HEK293 (cell line): ENCODE data around the gene BLOC1S6.

Experiments used
- CTCF ChIA-PET: fragments of 350-600 bp; formaldehyde crosslinking; extraction: SDS; loops from one replicate; lab custom pipeline; 2021; ENCODE audit warnings: antibody characterized with exemption; lab: Yijun Ruan, JAX
- POLR2A ChIA-PET: fragments of 300-600 bp; formaldehyde crosslinking; extraction: SDS; loops from one replicate; lab custom pipeline; 2020; ENCODE audit warnings: antibody characterized with exemption, inconsistent platforms; lab: Yijun Ruan, JAX
- H3K27ac ChIP-seq: fragments of 200-500 bp; sonication (Bioruptor generic); 2 replicates; pipeline ENCODE4 v1.5.1; 2014; ENCODE audit warnings: low read depth, low read length, control low read depth, inconsistent platforms; ENCODE audit errors: extremely low read depth
- H3K36me3 ChIP-seq, 2 experiments: fragments of 200-500 bp in 1 of 2; sonication (Bioruptor generic) in 1 of 2; 1 replicate in 1 of 2; 2 replicates in 1 of 2; pipeline ENCODE4 v1.5.1; 2014 to 2017; ENCODE audit warnings: inconsistent platforms in 2 of 2, low read length in 2 of 2; ENCODE audit not compliant: control insufficient read depth in 2 of 2, insufficient read depth in 1 of 2
- H3K4me1 ChIP-seq: fragments of 200-500 bp; sonication (Bioruptor generic); 2 replicates; pipeline ENCODE4 v1.5.1; 2014; ENCODE audit warnings: mild to moderate bottlenecking, low read length, inconsistent platforms; ENCODE audit not compliant: control insufficient read depth, insufficient read depth
- H3K4me3 ChIP-seq: 2 replicates; pipeline ENCODE4 v1.5.1; 2011; ENCODE audit warnings: low read depth, mild to moderate bottlenecking, control low read depth, low read length, moderate library complexity
- H3K9me3 ChIP-seq: fragments of 200-500 bp; sonication (Bioruptor generic); 2 replicates; pipeline ENCODE4 v1.5.1; 2014; ENCODE audit warnings: low read depth, low read length, inconsistent platforms; ENCODE audit not compliant: control insufficient read depth, insufficient read depth
- BCL11A ChIP-seq: fragments of 450-650 bp; formaldehyde crosslinking; IDR thresholded peaks from 2 replicates; pipeline ENCODE4 v1.5.1; 2016; ENCODE audit warnings: low read depth, missing biosample characterization, missing genetic modification characterization
- GLIS1 ChIP-seq: fragments of 450-650 bp; formaldehyde crosslinking; IDR thresholded peaks from 2 replicates; pipeline ENCODE4 v1.5.1; 2016; ENCODE audit warnings: missing biosample characterization, missing genetic modification characterization
- HOXD13 ChIP-seq: sonication (generic); formaldehyde crosslinking; IDR thresholded peaks from 2 replicates; pipeline ENCODE4 v1.8.0; 2022; ENCODE audit warnings: missing genetic modification reagents, borderline replicate concordance
- IKZF3 ChIP-seq: fragments of 450-650 bp; IDR thresholded peaks from 2 replicates; pipeline ENCODE4 v1.5.0; 2018; ENCODE audit warnings: missing biosample characterization, mild to moderate bottlenecking, missing genetic modification characterization, moderate library complexity
- KLF1 ChIP-seq: fragments of 450-650 bp; formaldehyde crosslinking; IDR thresholded peaks from 2 replicates; pipeline ENCODE4 v1.5.1; 2016; ENCODE audit warnings: missing biosample characterization, missing genetic modification characterization
- PRDM1 ChIP-seq: fragments of 450-650 bp; formaldehyde crosslinking; IDR thresholded peaks from 2 replicates; pipeline ENCODE4; 2016; ENCODE audit warnings: missing biosample characterization, missing genetic modification characterization
- TSHZ1 ChIP-seq: fragments of 450-650 bp; formaldehyde crosslinking; IDR thresholded peaks from 2 replicates; pipeline ENCODE4 v1.5.1; 2016; ENCODE audit warnings: missing biosample characterization, missing genetic modification characterization, borderline replicate concordance
- YY2 ChIP-seq: fragments of 450-650 bp; formaldehyde crosslinking; IDR thresholded peaks from 2 replicates; pipeline ENCODE4 v1.5.1; 2016; ENCODE audit warnings: missing biosample characterization, missing genetic modification characterization
- ZBTB17 ChIP-seq: fragments of 450-650 bp; formaldehyde crosslinking; IDR thresholded peaks from 2 replicates; pipeline ENCODE4 v1.5.1; 2016; ENCODE audit warnings: missing biosample characterization, missing genetic modification characterization
- ZNF148 ChIP-seq: fragments of 450-650 bp; formaldehyde crosslinking; IDR thresholded peaks from 2 replicates; pipeline ENCODE4 v1.5.0; 2017; ENCODE audit warnings: missing biosample characterization, missing genetic modification characterization, borderline replicate concordance
- ZNF24 ChIP-seq: fragments of 450-650 bp; formaldehyde crosslinking; IDR thresholded peaks from 2 replicates; pipeline ENCODE4 v1.5.1; 2016; ENCODE audit warnings: missing biosample characterization, missing genetic modification characterization
- ZNF302 ChIP-seq: fragments of 450-650 bp; formaldehyde crosslinking; IDR thresholded peaks from 2 replicates; pipeline ENCODE4 v1.5.1; 2016; ENCODE audit warnings: missing biosample characterization, missing genetic modification characterization, low read depth
- ZNF335 ChIP-seq: fragments of 450-650 bp; formaldehyde crosslinking; conservative IDR thresholded peaks from 2 replicates; pipeline ENCODE4 v1.5.1; 2016; ENCODE audit warnings: missing biosample characterization, missing genetic modification characterization
- ZNF48 ChIP-seq: fragments of 450-650 bp; formaldehyde crosslinking; IDR thresholded peaks from 2 replicates; pipeline ENCODE4 v1.5.1; 2016; ENCODE audit warnings: missing biosample characterization, missing genetic modification characterization
- ZNF624 ChIP-seq: fragments of 450-650 bp; formaldehyde crosslinking; IDR thresholded peaks from 2 replicates; pipeline ENCODE4 v1.5.1; 2017; ENCODE audit warnings: missing biosample characterization, missing genetic modification characterization
- TF ChIP-seq, protein P1 (sequence below): fragments of 450-650 bp; formaldehyde crosslinking; IDR thresholded peaks from 2 replicates; pipeline ENCODE4 v1.5.1; 2017; ENCODE audit warnings: missing biosample characterization, mild to moderate bottlenecking, missing genetic modification characterization, moderate library complexity
- TF ChIP-seq, protein P2 (sequence below): fragments of 450-650 bp; formaldehyde crosslinking; optimal IDR thresholded peaks from 2 replicates; pipeline ENCODE3; 2016; ENCODE audit warnings: missing biosample characterization, mild to moderate bottlenecking, missing genetic modification characterization

Gene BLOC1S6

DNA sequence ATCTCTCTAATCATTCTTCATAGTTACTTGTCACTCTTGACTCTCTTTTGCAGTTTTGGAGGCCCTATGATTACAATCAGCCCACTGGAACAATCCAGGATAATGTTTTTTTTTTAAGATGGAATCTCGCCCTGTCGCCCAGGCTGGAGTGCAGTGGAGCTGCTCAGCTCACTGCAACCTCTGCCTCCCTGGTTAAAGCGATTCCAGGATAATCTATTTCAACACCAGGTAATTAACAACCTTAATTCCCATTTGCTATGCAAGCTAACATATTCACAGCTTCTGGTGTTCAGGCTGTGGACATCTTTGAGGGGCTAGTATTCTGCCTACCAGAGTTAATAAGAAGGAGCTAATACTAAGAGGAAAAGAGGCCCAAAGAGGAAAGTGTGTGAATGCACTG lies 1.1 kb upstream of the BLOC1S6 start (continued):
- TF ChIP-seq TSHZ1 (tag by site-specific recombination) (no peak), HOXD13 (CRISPR knock-in tag) (no peak), ZNF624 (tag by site-specific recombination) (no peak)

GRCh38 chr15:45586601-45587094 lies 531 bp upstream of the BLOC1S6 start:
- Histone ChIP-seq H3K4me1 (peaks cover 3% of the 10 kb centered on the region; the same call in 1 of the 2 replicates), H3K36me3 (no peaks in the 10 kb centered on the region), H3K27ac (peak overlapping the region; percentile 67), H3K4me3 (peak overlapping the region; percentile 88), H3K9me3 (no peaks in the 10 kb centered on the region)
- TF ChIP-seq YY2 (no peak), PRDM1 (tag by site-specific recombination) (peak; percentile 78), KLF1 (tag by site-specific recombination) (no peak)
- ChIA-PET CTCF (interaction anchor here (0.8 to 2.3 kb wide), 4 partner anchors 8 to 28 kb away, joined by 3 to 8 read pairs (median 4); no protein-coding TSS in a partner anchor), POLR2A (interaction anchor here (0.8 to 1.9 kb wide), 3 partner anchors 48 to 185 kb away, joined by 3 to 7 read pairs (median 4); a partner anchor contains a TSS)

GRCh38 chr15:45587863-45588170 lies 638 bp downstream of the BLOC1S6 start:
- no peak for TF ChIP-seq ZNF302 (tag by site-specific recombination)
- no peak for TF ChIP-seq ZNF624 (tag by site-specific recombination)
- TF ChIP-seq BCL11A (tag by site-specific recombination): no peak
- TF ChIP-seq ZBTB17 (tag by site-specific recombination): no peak
- TF ChIP-seq GLIS1 (tag by site-specific recombination): no peak
- TF ChIP-seq ZNF148: no peak
- TF ChIP-seq, protein P1, sequence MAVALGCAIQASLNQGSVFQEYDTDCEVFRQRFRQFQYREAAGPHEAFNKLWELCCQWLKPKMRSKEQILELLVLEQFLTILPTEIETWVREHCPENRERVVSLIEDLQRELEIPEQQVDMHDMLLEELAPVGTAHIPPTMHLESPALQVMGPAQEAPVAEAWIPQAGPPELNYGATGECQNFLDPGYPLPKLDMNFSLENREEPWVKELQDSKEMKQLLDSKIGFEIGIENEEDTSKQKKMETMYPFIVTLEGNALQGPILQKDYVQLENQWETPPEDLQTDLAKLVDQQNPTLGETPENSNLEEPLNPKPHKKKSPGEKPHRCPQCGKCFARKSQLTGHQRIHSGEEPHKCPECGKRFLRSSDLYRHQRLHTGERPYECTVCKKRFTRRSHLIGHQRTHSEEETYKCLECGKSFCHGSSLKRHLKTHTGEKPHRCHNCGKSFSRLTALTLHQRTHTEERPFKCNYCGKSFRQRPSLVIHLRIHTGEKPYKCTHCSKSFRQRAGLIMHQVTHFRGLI (tag by site-specific recombination): no peak
- TF ChIP-seq ZNF24 (tag by site-specific recombination): no peak
- no peak for TF ChIP-seq ZNF48
- no peak for TF ChIP-seq IKZF3 (tag by site-specific recombination)
- TF ChIP-seq, protein P2, sequence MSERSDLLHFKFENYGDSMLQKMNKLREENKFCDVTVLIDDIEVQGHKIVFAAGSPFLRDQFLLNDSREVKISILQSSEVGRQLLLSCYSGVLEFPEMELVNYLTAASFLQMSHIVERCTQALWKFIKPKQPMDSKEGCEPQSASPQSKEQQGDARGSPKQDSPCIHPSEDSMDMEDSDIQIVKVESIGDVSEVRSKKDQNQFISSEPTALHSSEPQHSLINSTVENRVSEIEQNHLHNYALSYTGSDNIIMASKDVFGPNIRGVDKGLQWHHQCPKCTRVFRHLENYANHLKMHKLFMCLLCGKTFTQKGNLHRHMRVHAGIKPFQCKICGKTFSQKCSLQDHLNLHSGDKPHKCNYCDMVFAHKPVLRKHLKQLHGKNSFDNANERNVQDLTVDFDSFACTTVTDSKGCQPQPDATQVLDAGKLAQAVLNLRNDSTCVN (tag by site-specific recombination): no peak
- no peak for TF ChIP-seq ZNF335 (tag by site-specific recombination)
- POLR2A ChIA-PET: interaction anchor here (0.7 to 1.9 kb wide), 3 partner anchors 15 to 186 kb away, joined by 3 to 7 read pairs (median 4); a partner anchor contains a TSS
- CTCF ChIA-PET: interaction anchor here (1.0 to 2.3 kb wide), 3 partner anchors 15 to 158 kb away, joined by 3 to 8 read pairs (median 4); no protein-coding TSS in a partner anchor

More at GRCh38 chr15:45587863-45588170, 638 bp downstream of the BLOC1S6 start:
- H3K4me1 ChIP-seq: peaks cover 3% of the 10 kb centered on the region; the same call in 1 of the 2 replicates
- peaks cover 0 to 6% of the 10 kb centered on the region in 2 experiments; a peak in 1 of 3 replicates for H3K36me3 ChIP-seq
- peak overlapping the region; percentile 88 for H3K4me3 ChIP-seq
- H3K9me3 ChIP-seq: no peaks in the 10 kb centered on the region
- peak overlapping the region; percentile 67 for H3K27ac ChIP-seq
